GM13977 (cell line): Measurements from ENCODE around the gene EXOC2.

ENCODE experiments used
- DNase-seq: peaks from one replicate; pipeline ENCODE4 v3.0.0; 2012; ENCODE audit warnings: low spot score
- CTCF ChIP-seq: IDR thresholded peaks from 2 replicates; pipeline ENCODE4 v1.5.1; 2012; ENCODE audit warnings: mild to moderate bottlenecking, control low read depth; ENCODE audit not compliant: insufficient read depth; ENCODE audit errors: extremely low read depth, missing control alignments
- in situ Hi-C: fragments of 300-500 bp; cut with MboI; formaldehyde crosslinking; loops from one replicate; pipeline ENCODE4 v1.12.0; 2022; ENCODE audit warnings: low sequenced_read_pairs, low pct_unique_long_range_greater_than_20kb, mixed read lengths, inconsistent platforms; ENCODE audit not compliant: unreplicated experiment

The EXOC2 gene

GRCh38 chr6:447381-448165, 245.4 kb downstream of the EXOC2 start:
- in situ Hi-C loops = no loop called here
- DNase-seq = no peak
- no peak for TF ChIP-seq CTCF

GRCh38 chr6:446418-447366, 246.2 kb downstream of the EXOC2 start:
- in situ Hi-C loops = no loop called here
- DNase-seq = no peak
- TF ChIP-seq CTCF = no peak

- DNase-seq = no peak
- no peak for TF ChIP-seq CTCF
- in situ Hi-C loops = no loop called here
These were observed 247.1 kb downstream of the EXOC2 start for GRCh38 chr6:445571-446417.

GRCh38 chr6:444653-445275, 248.2 kb downstream of the EXOC2 start:
- no peak for DNase-seq
- in situ Hi-C loops = no loop called here
- no peak for TF ChIP-seq CTCF

GRCh38 chr6:443621-444159, 249.2 kb downstream of the EXOC2 start:
- no peak for DNase-seq
- in situ Hi-C loops = no loop called here
- TF ChIP-seq CTCF = no peak
